ENCODE measurements around the gene SPRYD3. TPM values are rescaled to one million over a fixed set of nuclear protein-coding genes. Genes with fewer than 3 reads are reported as not detected.

The SPRYD3 gene
- total RNA-seq, 1 experiment from 2014 or later, result 12.9 TPM

DNA sequence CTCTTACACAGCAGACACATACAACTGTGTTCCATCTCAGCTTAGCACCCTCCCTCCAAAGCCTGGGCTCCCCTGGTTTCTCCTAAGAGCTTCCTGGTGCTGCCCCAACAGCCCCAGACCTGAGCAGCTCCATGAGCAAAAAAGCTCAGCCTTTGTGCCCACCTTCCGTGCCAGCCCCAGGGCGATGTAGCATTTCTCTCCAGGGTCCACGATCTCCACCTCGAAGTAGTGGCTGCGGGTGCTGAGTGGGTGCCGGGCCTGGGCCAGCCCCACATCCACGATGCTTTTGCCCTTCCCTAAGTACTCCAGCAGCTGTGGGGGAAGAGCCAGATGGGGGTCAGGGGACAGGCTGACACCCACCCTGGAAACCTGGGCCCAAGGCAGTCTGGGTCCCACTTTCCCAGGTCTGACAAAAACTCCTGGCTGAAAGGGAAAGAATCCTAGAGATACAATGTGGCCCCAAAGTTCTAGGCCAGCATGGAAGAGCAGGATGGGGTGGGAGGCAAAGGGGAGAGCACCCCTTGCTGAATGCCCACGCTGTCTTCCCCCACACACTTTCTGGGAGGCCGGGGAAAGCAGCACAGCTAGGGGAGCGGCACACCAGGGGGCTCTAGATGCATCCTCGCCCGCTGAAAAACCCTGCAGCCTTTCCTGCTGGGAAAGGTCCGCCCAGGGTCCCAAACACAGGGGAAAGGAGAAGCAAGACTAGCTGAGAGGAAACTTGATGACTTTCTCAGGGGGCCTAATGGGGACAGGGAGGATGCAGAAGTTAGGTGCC, 11.0 kb downstream of the SPRYD3 start:
- DNase-seq, result no peak
- Mint-ChIP-seq H3K36me3 (ENCODE audit: insufficient read depth, unreplicated experiment) (peaks cover 13% of the 10 kb centered on the region), H3K27ac (ENCODE audit: unreplicated experiment) (no peak overlapping the region), H3K27me3 (ENCODE audit: unreplicated experiment) (no peaks in the 10 kb centered on the region), H3K9me3 (ENCODE audit: low read depth, unreplicated experiment) (no peaks in the 10 kb centered on the region), H3K4me3 (ENCODE audit: low read depth, unreplicated experiment) (no peak overlapping the region), H3K4me1 (ENCODE audit: low read depth, unreplicated experiment) (peaks cover 8% of the 10 kb centered on the region)
- CTCF ChIA-PET, result no interaction called here
- TF ChIP-seq, protein P1, sequence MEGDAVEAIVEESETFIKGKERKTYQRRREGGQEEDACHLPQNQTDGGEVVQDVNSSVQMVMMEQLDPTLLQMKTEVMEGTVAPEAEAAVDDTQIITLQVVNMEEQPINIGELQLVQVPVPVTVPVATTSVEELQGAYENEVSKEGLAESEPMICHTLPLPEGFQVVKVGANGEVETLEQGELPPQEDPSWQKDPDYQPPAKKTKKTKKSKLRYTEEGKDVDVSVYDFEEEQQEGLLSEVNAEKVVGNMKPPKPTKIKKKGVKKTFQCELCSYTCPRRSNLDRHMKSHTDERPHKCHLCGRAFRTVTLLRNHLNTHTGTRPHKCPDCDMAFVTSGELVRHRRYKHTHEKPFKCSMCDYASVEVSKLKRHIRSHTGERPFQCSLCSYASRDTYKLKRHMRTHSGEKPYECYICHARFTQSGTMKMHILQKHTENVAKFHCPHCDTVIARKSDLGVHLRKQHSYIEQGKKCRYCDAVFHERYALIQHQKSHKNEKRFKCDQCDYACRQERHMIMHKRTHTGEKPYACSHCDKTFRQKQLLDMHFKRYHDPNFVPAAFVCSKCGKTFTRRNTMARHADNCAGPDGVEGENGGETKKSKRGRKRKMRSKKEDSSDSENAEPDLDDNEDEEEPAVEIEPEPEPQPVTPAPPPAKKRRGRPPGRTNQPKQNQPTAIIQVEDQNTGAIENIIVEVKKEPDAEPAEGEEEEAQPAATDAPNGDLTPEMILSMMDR (IDR thresholded peaks at IDR 0.05; ENCODE audit: unreplicated experiment), result no peak
- intact Hi-C loops (cut with micrococcal nuclease; ENCODE audit: unreplicated experiment), result loop anchor here (2.0 to 5.0 kb wide), 2 partner anchors 31 to 124 kb away; no protein-coding TSS in a partner anchor
- BruUV-seq (replicated peaks), result no TSS peak

DNA sequence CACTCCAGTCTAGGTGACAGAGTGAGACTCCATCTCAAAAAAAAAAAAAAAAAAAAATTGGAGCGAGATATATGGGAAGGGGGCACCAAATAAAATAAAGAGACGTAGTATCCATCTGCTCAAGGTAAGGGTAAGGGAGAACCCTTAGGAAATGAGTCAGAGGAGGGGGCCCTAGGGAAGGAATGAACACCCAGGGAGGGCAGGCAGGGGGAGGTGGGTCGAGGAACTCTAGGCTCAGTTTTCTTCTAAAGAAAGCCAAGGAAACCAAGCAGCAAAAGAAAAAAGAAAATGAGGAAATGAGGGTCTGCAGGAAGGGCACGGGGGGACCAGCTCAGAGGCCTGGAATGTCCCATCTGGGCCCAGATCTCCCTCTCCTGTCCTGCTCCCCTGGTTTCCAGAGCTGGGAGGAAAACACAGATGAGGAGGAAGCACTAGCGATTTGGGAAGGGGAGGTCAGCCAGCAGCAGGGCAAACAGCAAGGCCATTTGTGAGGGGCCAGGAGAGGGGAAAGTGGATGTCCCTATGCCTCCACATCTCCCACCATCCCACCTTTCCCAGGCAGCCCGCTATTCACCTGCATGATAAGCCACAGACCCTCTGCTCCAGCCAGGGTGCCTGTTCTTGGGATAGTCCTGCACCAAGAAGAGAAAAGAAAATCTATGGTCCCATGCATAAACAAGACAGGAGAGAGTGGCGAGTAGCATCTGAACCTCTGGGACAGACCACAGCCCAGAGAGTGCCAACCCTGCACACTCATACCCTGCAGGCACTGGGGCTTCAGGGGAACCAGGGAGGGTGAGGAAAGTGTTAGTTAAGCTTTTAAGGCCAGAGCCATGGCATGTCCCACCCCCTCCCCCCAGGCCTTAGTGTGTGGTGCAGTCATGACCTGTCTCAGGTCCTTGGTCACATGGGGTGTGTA, 11.9 kb downstream of the SPRYD3 start:
- H3K9me3 Mint-ChIP-seq (ENCODE audit: low read depth, unreplicated experiment), result no peaks in the 10 kb centered on the region
- TF ChIP-seq, protein P1 (IDR thresholded peaks at IDR 0.05; ENCODE audit: unreplicated experiment), result no peak
- no peak overlapping the region for H3K27ac Mint-ChIP-seq (ENCODE audit: unreplicated experiment)
- no peaks in the 10 kb centered on the region for H3K27me3 Mint-ChIP-seq (ENCODE audit: unreplicated experiment)
- no peak overlapping the region for H3K4me3 Mint-ChIP-seq (ENCODE audit: low read depth, unreplicated experiment)
- CTCF ChIA-PET, result interaction anchor here (0.7 to 2.1 kb wide), 2 partner anchors 32 to 121 kb away, joined by 4 to 39 read pairs; partner anchors contain the start of gene IGFBP6
- no peak for DNase-seq
- H3K4me1 Mint-ChIP-seq (ENCODE audit: low read depth, unreplicated experiment), result peaks cover 9% of the 10 kb centered on the region
- no TSS peak for BruUV-seq (replicated peaks)
- peaks cover 13% of the 10 kb centered on the region for H3K36me3 Mint-ChIP-seq (ENCODE audit: insufficient read depth, unreplicated experiment)
- intact Hi-C loops (cut with micrococcal nuclease; ENCODE audit: unreplicated experiment), result loop anchor here (2.0 to 5.0 kb wide), 2 partner anchors 31 to 125 kb away; no protein-coding TSS in a partner anchor

DNA sequence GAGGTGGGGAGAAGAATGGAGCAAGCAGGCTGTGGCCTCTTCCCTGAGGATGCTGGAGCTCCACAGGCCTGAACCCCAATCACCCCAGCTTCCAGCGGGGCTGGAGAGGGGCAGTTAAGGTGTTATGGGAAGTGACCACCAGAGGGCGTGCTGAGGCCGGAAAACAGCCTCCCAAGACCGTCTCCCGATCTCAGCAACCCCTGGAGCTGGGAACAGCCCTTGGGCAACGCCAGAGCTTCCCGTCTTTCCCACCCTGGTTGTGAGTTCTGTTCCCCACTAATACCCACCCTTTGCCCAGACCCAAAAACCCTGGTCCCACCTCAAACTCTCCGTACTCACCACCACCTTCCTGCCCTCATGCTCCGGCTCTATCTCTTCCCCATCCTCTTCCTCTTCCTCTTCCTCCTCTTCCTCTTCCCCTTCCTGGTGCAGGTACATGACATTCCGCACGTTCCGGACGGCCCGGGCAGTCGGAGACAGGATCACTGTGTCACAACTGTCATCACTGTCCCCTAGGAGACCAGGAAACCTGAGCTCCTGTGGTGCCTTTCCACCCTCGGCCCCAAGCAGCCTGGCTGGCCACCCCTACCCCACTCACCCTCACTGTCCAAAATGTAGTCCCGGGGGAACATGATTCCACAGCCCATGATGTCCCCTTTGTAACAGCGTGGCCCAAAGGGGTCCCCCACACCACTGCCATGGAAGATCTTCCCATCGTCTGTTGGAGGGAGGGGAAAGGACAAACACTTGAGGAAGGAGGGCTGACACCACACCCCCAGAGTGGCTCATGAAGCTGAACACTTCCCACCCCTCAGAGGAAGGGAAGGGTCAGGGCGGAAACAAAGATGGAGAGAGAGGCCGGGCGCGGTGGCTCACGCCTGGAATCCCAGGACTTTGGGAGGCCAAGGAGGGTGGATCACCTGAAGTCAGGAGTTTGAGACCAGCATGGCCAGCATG, 12.9 kb downstream of the SPRYD3 start:
- Mint-ChIP-seq H3K4me1 (ENCODE audit: low read depth, unreplicated experiment) (peaks cover 20% of the 10 kb centered on the region), H3K9me3 (ENCODE audit: low read depth, unreplicated experiment) (no peaks in the 10 kb centered on the region), H3K27ac (ENCODE audit: unreplicated experiment) (peak overlapping the region; percentile 54), H3K4me3 (ENCODE audit: low read depth, unreplicated experiment) (no peak overlapping the region), H3K27me3 (ENCODE audit: unreplicated experiment) (no peaks in the 10 kb centered on the region), H3K36me3 (ENCODE audit: insufficient read depth, unreplicated experiment) (peaks cover 20% of the 10 kb centered on the region)
- intact Hi-C loops (cut with micrococcal nuclease; ENCODE audit: unreplicated experiment), result loop anchor here (2.0 to 5.0 kb wide), 2 partner anchors 33 to 126 kb away; no protein-coding TSS in a partner anchor
- no TSS peak for BruUV-seq (replicated peaks)
- DNase-seq, result peak; percentile 75
- CTCF ChIA-PET, result interaction anchor here (0.6 to 2.1 kb wide), 12 partner anchors 12 to 229 kb away, joined by 3 to 39 read pairs (median 6); partner anchors contain the start of genes CSAD, IGFBP6, PFDN5 and SOAT2
- TF ChIP-seq, protein P1 (IDR thresholded peaks at IDR 0.05; ENCODE audit: unreplicated experiment), result peak; percentile 77

Data from Calu3 (cell line).